NCI-H345 (cell line): Measurements from ENCODE around the gene PRDX6.
"Not testable (repeated sequence)": the region's sequence is repeated elsewhere in the genome, so short reads cannot be mapped to it uniquely, and the experiment has no call there.

Source experiments
- DNase-seq: peaks from one replicate; lab custom pipeline; 2025; lab: John Stamatoyannopoulos, UW

PRDX6 gene

GRCh38 chr1:173469656-173470055, 7.5 kb upstream of the PRDX6 start:
- no peak for DNase-seq

GRCh38 chr1:173470608-173471007, 6.5 kb upstream of the PRDX6 start:
- no peak for DNase-seq

- DNase-seq = no peak
Observed at GRCh38 chr1:173473599-173474011, 3.5 kb upstream of the PRDX6 start.

GRCh38 chr1:173474097-173474779, 2.9 kb upstream of the PRDX6 start:
- no peak for DNase-seq

- not testable (repeated sequence) for DNase-seq
Observed at GRCh38 chr1:173474780-173475421, 2.2 kb upstream of the PRDX6 start.

- DNase-seq = no peak
Observed at GRCh38 chr1:173475564-173476196, 1.5 kb upstream of the PRDX6 start.

- DNase-seq = no peak
Observed at GRCh38 chr1:173476197-173476664, 904 bp upstream of the PRDX6 start.

- DNase-seq = peak; percentile 90
Observed at GRCh38 chr1:173476665-173477285, 360 bp upstream of the PRDX6 start.

GRCh38 chr1:173478094-173478674, 1.0 kb downstream of the PRDX6 start:
- DNase-seq = peak; percentile 11

- no peak for DNase-seq
Observed at GRCh38 chr1:173479649-173480048, 2.5 kb downstream of the PRDX6 start.

- DNase-seq = no peak
Observed at GRCh38 chr1:173481195-173481772, 4.1 kb downstream of the PRDX6 start.

- no peak for DNase-seq
Observed at GRCh38 chr1:173482683-173483082, 5.5 kb downstream of the PRDX6 start.

GRCh38 chr1:173484276-173484675, 7.1 kb downstream of the PRDX6 start:
- DNase-seq = no peak

- no peak for DNase-seq
Observed at GRCh38 chr1:173485401-173485800, 8.3 kb downstream of the PRDX6 start.

- DNase-seq = no peak
Observed at GRCh38 chr1:173488001-173488400, 10.9 kb downstream of the PRDX6 start.

- no peak for DNase-seq
Observed at GRCh38 chr1:173489149-173489600, 12.0 kb downstream of the PRDX6 start.

GRCh38 chr1:173489929-173490328, 12.8 kb downstream of the PRDX6 start:
- no peak for DNase-seq

GRCh38 chr1:173491508-173491907, 14.4 kb downstream of the PRDX6 start:
- no peak for DNase-seq

GRCh38 chr1:173493125-173493524, 16.0 kb downstream of the PRDX6 start:
- not testable (repeated sequence) for DNase-seq

GRCh38 chr1:173495609-173496267, 18.6 kb downstream of the PRDX6 start:
- no peak for DNase-seq

GRCh38 chr1:173496757-173497320, 19.7 kb downstream of the PRDX6 start:
- no peak for DNase-seq
